Activated CD4-positive, alpha-beta T cell treated with anti-CD3 and anti-CD28 coated beads for 4 hours (primary cell): ENCODE data around the gene ELAPOR2.
"Not testable (repeated sequence)": the region's sequence is repeated elsewhere in the genome, so short reads cannot be mapped to it uniquely, and the experiment has no call there.

Experiments used
- DNase-seq, 2 donors: peaks; one replicate each; pipeline ENCODE4 v3.0.0-alpha.2; 2020

ELAPOR2 gene

GRCh38 chr7:87059525-87060287, at the start of gene ELAPOR2:
Gene ELAPOR2 (minus strand): TSS chr7:87059654. CDS start chr7:87059513, 141 bp downstream.
- peak; percentile 78 to 84 for DNase-seq

GRCh38 chr7:87107949-87108776, 48.7 kb upstream of the ELAPOR2 start:
- DNase-seq = no peak

- no peak for DNase-seq
Measured at GRCh38 chr7:87106974-87107612, 47.6 kb upstream of the ELAPOR2 start.

- DNase-seq = no peak
Measured at GRCh38 chr7:87105401-87105800, 45.9 kb upstream of the ELAPOR2 start.

GRCh38 chr7:87100326-87100725, 40.9 kb upstream of the ELAPOR2 start:
- DNase-seq = no peak

GRCh38 chr7:87097375-87097774, 37.9 kb upstream of the ELAPOR2 start:
- not testable (repeated sequence) for DNase-seq

GRCh38 chr7:87094322-87094721, 34.9 kb upstream of the ELAPOR2 start:
- no peak for DNase-seq

- no peak for DNase-seq
Measured at GRCh38 chr7:87092568-87093091, 33.2 kb upstream of the ELAPOR2 start.

GRCh38 chr7:87091487-87092066, 32.1 kb upstream of the ELAPOR2 start:
- DNase-seq = no peak

GRCh38 chr7:87083865-87084519, 24.5 kb upstream of the ELAPOR2 start:
- DNase-seq = no peak

GRCh38 chr7:87082675-87083074, 23.2 kb upstream of the ELAPOR2 start:
- DNase-seq = no peak

- DNase-seq = no peak
Measured at GRCh38 chr7:87075671-87076404, 16.4 kb upstream of the ELAPOR2 start.

- DNase-seq = no peak
Measured at GRCh38 chr7:87067788-87068187, 8.3 kb upstream of the ELAPOR2 start.

GRCh38 chr7:87060288-87060537, 759 bp upstream of the ELAPOR2 start:
- no peak for DNase-seq

GRCh38 chr7:87058744-87059524, 520 bp downstream of the ELAPOR2 start:
- DNase-seq = peak; percentile 2 to 19

GRCh38 chr7:87057210-87057609, 2.2 kb downstream of the ELAPOR2 start:
- DNase-seq = no peak

GRCh38 chr7:87056346-87056745, 3.1 kb downstream of the ELAPOR2 start:
- DNase-seq = no peak

GRCh38 chr7:87048839-87049238, 10.6 kb downstream of the ELAPOR2 start:
- no peak for DNase-seq

- DNase-seq = no peak
Measured at GRCh38 chr7:87046456-87046855, 13.0 kb downstream of the ELAPOR2 start.

- not testable (repeated sequence) for DNase-seq
Measured at GRCh38 chr7:87044713-87045112, 14.7 kb downstream of the ELAPOR2 start.

- DNase-seq = not testable (repeated sequence)
Measured at GRCh38 chr7:87041586-87041985, 17.9 kb downstream of the ELAPOR2 start.
